Activated CD8-positive, alpha-beta memory T cell treated with anti-CD3 and anti-CD28 coated beads for 36 hours (primary cell): Measurements from ENCODE around the gene PCSK4. TPM values are rescaled to one million over a fixed set of nuclear protein-coding genes. Genes with fewer than 3 reads are reported as not detected.

Source experiments
- CTCF ChIA-PET: fragments of 350-600 bp; sonication (Branson Sonifier 250); formaldehyde crosslinking; loops from one replicate; lab custom pipeline; 2021; ENCODE audit warnings: antibody characterized with exemption; lab: Charles Lee
- POLR2A ChIA-PET: fragments of 350-600 bp; sonication (Branson Sonifier 250); formaldehyde crosslinking; loops from one replicate; lab custom pipeline; 2021; ENCODE audit warnings: antibody characterized with exemption; lab: Charles Lee
- total RNA-seq, 2 experiments: library from RNA; stranded (reverse); gene quantifications; one replicate each; pipeline ENCODE4 v1.2.3, GENCODE V29; 2021

PCSK4 gene
- total RNA-seq, 2 experiments from 2014 or later: 1.3 TPM

DNA sequence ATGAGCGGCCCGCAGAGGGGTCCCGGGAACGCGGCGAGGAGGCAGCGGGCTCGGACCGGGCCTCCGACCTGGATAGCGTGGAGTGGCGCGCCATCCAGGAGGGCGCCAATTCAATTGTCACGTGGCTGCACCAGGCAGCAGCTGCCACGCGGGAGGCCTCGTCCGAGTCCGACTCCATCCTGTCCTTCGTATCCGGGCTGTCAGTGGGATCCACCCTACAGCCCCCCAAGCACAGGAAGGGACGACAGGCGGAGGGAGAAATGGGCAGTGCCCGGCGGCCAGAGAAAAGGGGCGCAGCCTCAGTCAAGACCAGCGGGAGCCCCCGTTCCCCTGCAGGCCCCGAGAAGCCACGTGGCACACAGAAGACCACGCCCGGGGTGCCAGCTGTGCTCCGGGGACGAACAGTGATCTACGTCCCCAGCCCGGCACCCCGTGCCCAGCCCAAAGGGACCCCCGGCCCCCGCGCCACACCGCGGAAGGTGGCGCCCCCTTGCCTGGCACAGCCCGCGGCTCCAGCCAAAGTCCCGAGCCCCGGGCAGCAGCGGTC is 21.8 kb downstream of the PCSK4 start:
- ChIA-PET CTCF (interaction anchor here (0.6 kb wide), 1 partner anchor 27 kb away, joined by 4 read pairs; no protein-coding TSS in a partner anchor), POLR2A (interaction anchor here (1.1 kb wide), 1 partner anchor 19 kb away, joined by 3 read pairs; no protein-coding TSS in a partner anchor)

DNA sequence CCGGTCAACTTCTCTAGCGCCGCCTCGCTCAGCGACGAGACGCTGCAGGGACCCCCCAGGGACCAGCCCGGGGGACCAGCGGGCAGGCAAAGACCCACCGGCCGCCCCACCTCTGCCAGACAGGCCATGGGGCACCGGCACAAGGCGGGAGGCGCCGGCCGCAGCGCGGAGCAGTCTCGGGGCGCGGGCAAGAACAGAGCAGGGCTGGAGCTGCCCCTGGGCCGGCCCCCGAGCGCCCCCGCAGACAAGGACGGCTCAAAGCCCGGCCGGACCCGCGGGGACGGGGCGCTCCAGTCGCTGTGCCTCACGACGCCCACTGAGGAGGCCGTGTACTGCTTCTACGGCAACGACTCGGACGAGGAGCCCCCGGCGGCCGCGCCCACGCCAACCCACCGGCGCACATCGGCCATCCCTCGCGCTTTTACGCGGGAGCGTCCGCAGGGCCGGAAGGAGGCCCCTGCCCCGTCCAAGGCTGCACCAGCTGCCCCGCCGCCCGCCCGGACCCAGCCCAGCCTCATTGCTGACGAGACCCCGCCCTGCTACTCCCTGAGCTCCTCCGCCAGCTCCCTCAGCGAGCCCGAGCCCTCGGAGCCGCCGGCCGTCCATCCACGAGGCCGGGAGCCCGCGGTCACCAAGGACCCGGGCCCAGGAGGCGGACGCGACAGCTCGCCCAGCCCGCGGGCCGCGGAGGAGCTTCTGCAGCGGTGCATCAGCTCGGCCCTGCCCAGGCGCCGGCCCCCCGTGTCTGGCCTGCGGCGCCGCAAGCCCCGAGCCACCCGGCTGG is 22.5 kb downstream of the PCSK4 start:
- CTCF ChIA-PET: interaction anchor here (2.2 to 3.0 kb wide), 2 partner anchors 12 to 23 kb away, joined by 8 to 9 read pairs; no protein-coding TSS in a partner anchor

DNA sequence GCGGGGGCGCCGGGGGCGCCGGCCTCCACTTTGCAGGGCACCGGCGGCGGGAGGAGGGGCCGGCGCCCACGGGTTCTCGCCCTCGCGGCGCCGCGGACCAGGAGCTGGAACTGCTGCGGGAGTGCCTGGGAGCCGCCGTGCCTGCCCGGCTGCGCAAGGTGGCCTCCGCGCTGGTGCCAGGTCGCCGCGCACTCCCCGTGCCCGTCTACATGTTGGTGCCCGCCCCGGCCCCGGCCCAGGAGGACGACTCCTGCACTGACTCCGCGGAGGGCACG is 23.0 kb downstream of the PCSK4 start:
- CTCF ChIA-PET: interaction anchor here (2.2 to 3.0 kb wide), 2 partner anchors 11 to 22 kb away, joined by 8 to 9 read pairs; no protein-coding TSS in a partner anchor
- POLR2A ChIA-PET: interaction anchor here (2.3 kb wide), 1 partner anchor 24 kb away, joined by 14 read pairs; no protein-coding TSS in a partner anchor

More for the DNA sequence above, 22.5 kb downstream of the PCSK4 start:
- POLR2A ChIA-PET: interaction anchor here (2.3 kb wide), 1 partner anchor 24 kb away, joined by 14 read pairs; no protein-coding TSS in a partner anchor

DNA sequence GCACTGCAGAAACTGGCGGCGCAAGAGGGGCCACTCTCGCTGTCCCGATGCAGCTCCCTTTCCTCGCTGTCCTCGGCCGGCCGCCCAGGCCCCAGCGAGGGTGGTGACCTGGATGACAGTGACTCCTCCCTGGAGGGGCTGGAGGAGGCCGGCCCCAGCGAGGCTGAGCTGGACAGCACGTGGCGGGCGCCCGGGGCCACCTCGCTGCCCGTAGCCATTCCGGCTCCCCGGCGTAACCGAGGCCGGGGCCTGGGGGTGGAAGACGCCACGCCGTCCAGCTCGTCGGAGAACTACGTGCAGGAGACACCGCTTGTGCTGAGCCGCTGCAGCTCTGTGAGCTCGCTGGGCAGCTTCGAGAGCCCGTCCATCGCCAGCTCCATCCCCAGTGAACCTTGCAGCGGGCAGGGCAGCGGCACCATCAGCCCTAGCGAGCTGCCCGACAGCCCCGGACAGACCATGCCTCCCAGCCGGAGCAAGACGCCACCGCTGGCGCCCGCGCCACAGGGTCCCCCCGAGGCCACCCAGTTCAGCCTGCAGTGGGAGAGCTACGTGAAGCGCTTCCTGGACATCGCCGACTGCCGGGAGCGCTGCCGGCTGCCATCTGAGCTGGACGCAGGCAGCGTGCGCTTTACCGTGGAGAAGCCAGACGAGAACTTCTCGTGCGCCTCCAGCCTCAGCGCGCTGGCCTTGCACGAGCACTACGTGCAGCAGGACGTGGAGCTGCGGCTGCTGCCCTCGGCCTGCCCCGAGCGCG is 23.5 kb downstream of the PCSK4 start:
- POLR2A ChIA-PET: interaction anchor here (0.5 to 2.3 kb wide), 4 partner anchors 23 to 150 kb away, joined by 3 to 14 read pairs (median 3); no protein-coding TSS in a partner anchor
- CTCF ChIA-PET: interaction anchor here (1.1 to 3.0 kb wide), 4 partner anchors 8 to 22 kb away, joined by 3 to 10 read pairs (median 8); no protein-coding TSS in a partner anchor

DNA sequence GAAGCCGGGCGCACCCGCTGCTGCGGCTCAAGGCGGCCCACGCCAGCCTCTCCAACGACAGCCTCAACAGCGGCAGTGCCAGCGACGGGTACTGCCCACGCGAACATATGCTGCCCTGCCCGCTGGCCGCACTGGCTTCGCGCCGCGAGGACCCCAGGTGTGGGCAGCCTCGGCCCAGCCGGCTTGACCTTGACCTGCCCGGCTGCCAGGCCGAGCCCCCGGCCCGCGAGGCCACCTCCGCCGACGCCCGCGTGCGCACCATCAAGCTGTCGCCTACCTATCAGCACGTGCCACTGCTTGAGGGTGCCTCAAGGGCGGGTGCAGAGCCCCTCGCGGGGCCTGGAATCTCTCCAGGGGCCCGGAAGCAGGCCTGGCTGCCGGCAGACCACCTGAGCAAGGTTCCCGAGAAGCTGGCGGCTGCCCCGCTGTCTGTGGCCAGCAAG is 24.1 kb downstream of the PCSK4 start:
- POLR2A ChIA-PET: interaction anchor here (0.5 to 2.3 kb wide), 5 partner anchors 22 to 151 kb away, joined by 3 to 14 read pairs (median 3); no protein-coding TSS in a partner anchor
- CTCF ChIA-PET: interaction anchor here (1.1 to 3.0 kb wide), 4 partner anchors 9 to 21 kb away, joined by 3 to 10 read pairs (median 8); no protein-coding TSS in a partner anchor

DNA sequence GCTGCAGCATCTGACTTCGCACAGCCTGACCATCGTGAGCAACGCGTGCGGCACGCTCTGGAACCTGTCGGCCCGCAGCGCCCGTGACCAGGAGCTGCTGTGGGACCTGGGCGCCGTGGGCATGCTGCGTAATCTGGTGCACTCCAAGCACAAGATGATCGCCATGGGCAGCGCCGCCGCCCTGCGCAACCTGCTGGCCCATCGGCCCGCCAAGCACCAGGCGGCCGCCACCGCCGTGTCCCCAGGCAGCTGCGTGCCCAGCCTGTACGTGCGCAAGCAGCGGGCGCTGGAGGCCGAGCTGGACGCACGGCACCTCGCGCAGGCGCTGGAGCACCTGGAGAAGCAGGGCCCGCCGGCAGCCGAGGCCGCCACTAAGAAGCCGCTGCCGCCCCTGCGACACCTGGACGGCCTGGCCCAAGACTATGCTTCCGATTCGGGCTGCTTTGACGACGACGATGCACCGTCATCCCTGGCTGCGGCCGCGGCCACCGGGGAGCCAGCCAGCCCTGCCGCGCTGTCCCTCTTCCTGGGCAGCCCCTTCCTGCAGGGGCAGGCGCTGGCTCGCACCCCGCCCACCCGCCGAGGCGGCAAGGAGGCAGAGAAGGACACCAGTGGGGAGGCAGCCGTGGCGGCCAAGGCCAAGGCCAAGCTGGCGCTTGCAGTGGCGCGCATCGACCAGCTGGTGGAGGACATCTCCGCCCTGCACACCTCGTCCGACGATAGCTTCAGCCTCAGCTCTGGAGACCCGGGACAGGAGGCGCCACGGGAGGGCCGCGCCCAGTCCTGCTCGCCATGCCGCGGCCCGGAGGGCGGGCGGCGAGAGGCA is 24.7 kb downstream of the PCSK4 start:
- ChIA-PET CTCF (interaction anchor here (1.1 to 3.0 kb wide), 4 partner anchors 9 to 21 kb away, joined by 3 to 10 read pairs (median 8); no protein-coding TSS in a partner anchor), POLR2A (interaction anchor here (0.5 to 2.3 kb wide), 5 partner anchors 22 to 151 kb away, joined by 3 to 14 read pairs (median 3); no protein-coding TSS in a partner anchor)

DNA sequence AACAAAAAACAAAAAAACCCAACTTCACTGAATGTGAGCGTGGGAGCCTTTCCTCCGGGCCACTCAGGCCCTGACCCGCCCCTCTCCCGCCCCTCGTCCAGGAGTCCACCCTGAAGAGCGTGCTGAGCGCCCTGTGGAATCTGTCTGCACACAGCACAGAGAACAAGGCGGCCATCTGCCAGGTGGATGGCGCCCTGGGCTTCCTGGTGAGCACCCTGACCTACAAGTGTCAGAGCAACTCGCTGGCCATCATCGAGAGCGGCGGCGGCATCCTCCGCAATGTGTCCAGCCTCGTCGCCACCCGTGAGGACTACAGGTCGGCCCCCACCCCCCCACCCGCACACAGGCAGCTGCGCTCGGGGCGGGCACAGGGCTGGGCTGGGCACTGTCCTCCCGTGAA is 28.3 kb downstream of the PCSK4 start:
- CTCF ChIA-PET: no interaction called here
- POLR2A ChIA-PET: interaction anchor here (0.6 kb wide), 1 partner anchor 15 kb away, joined by 3 read pairs; no protein-coding TSS in a partner anchor

DNA sequence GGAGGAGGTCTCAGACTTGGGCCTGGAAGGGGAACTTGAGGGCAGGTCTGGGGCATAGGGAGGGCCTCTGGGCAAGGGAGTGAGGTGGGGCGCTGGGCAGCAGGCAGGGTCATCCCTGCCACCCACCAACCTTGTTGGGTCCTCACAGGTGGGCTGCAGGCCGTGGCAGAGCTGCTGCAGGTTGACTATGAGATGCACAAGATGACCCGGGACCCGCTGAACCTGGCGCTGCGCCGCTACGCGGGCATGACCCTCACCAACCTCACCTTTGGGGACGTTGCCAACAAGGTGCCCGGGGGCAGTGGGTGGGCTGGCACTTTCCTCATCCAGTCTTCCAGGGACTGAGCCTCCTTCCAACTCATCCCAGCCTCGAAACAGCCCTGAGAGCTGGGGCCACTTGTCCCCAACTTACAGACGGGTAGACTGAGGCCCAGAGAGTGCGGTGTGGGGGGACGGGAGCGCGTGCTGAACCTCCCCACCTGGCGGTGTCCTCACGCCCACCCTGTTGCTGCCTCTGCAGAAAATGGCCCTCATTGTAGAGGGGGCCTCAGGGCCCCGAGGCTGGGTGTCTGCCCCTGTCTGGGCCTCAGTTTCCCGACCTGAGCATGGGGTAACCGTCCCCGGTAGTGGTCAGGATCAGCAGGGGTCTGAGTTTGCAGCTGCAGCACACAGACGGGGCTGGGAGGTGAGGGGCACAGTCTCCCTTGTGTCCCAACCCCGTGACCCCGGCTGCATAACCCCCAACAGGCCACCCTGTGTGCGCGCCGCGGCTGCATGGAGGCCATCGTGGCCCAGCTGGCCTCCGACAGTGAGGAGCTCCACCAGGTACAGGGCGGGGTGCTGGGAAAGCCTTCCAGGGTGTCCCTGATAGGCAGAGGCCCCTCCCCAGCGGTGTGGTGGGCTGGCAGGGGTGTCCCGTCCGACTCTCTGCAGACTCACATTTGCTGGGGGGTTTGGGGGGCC is 29.8 kb downstream of the PCSK4 start:
- POLR2A ChIA-PET: no interaction called here
- CTCF ChIA-PET: no interaction called here

DNA sequence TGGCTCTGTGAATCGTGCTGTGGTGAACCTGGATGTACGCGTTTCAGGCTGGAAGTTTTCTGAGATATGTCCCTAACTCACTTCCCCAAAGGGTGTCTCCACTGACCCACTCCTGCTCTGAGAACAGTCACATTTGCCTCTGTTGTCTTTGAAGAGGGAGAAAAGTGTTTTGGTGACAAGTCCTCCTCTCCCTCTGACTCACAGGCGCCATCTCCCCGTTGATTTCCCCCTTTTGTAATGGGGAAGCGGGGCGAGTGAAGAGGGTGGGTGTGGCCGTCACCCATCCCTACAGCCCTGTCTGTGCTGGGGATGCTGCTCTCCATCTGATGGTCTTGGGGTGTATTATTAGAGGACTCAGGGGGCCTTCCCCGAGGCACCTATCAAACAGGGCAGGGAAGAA is 30.7 kb downstream of the PCSK4 start:
- CTCF ChIA-PET: no interaction called here

DNA sequence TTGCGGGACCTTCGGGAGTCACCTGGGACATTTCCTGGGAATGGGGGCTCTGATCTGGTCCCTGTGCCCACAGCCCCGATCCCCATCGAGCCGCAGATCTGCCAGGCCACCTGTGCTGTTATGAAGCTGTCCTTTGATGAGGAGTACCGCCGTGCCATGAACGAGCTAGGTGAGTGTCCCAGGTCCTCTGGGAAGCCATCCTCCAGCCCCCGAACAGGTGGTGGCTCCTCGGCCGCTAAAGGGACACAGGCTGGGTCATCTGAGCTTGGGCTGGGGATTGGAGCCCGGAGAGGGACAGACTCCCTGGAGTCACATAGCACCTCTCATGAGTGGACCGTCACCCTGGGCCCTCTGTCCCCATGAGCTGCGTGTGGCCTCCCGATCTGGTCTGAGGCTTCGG is 32.3 kb downstream of the PCSK4 start:
- ChIA-PET CTCF (interaction anchor here (1.0 to 1.1 kb wide), 2 partner anchors 11 to 13 kb away, joined by 3 read pairs; no protein-coding TSS in a partner anchor), POLR2A (no interaction called here)

More for the DNA sequence above, 30.7 kb downstream of the PCSK4 start:
- POLR2A ChIA-PET: no interaction called here

DNA sequence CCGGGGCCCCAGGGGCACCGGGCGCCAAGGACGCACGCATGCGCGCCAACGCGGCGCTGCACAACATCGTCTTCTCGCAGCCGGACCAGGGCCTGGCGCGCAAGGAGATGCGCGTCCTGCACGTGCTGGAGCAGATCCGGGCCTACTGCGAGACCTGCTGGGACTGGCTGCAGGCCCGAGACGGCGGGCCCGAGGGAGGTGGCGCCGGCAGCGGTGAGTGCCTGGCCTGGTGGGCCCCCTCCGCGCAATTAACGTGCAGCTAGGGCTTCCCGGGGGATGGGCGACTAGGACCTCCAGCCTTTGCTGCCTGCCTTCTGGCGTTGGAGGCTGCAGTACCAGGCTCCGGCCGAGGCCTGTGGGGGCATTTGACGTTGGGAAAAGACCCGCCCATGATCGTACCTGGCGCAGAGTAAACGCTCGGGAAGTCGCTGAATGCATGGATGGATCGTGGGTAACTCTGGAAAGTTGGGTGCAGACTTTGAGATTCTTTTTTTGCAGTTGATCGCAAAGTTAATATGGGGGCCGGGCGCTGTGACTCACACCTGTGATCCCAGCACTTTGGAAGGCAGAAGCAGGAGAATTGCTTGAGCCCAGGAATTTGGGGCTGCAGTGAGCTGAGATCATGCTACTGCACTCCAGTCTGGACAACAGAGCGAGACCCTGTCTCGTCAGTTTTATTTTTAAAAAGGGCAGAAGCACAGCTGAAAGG is 33.0 kb downstream of the PCSK4 start:
- POLR2A ChIA-PET: no interaction called here
- CTCF ChIA-PET: interaction anchor here (1.0 kb wide), 1 partner anchor 13 kb away, joined by 3 read pairs; no protein-coding TSS in a partner anchor

DNA sequence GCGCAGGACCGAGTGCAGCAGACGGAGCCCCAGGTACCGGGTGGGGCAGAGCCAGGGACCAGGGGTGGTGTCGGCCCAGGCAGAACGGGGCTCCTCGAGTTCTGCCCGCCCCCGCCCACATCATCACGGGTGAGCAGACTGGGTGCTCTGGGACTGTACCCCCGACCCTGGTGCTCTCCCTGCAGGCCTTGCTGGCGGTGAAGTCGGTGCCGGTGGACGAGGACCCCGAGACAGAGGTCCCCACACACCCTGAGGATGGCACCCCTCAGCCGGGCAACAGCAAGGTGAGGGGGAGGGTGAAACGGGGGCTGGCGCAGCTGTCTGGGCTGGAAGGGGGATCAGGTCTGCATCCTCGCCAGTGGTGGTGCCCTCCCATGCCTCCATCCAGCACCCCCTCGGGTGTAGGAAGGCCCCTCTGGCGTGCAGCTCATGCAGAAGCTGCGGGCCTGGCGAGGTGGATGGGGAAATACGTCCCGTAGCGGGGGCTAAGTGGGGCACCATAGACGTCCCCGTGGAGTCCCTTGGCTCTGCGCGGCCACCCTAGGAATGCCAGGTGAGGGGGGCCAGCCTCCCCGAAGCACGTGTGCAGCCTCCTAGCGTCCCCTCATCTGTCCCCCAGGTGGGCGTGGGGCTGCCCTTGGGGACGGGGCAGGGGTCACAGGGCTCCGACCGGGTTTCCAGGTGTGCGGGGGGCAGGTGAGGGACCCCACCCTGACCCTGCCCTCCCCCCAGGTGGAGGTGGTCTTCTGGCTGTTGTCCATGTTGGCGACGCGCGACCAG is 33.8 kb downstream of the PCSK4 start:
- CTCF ChIA-PET: interaction anchor here (0.6 to 2.7 kb wide), 5 partner anchors 10 to 459 kb away, joined by 3 to 8 read pairs (median 4); no protein-coding TSS in a partner anchor

DNA sequence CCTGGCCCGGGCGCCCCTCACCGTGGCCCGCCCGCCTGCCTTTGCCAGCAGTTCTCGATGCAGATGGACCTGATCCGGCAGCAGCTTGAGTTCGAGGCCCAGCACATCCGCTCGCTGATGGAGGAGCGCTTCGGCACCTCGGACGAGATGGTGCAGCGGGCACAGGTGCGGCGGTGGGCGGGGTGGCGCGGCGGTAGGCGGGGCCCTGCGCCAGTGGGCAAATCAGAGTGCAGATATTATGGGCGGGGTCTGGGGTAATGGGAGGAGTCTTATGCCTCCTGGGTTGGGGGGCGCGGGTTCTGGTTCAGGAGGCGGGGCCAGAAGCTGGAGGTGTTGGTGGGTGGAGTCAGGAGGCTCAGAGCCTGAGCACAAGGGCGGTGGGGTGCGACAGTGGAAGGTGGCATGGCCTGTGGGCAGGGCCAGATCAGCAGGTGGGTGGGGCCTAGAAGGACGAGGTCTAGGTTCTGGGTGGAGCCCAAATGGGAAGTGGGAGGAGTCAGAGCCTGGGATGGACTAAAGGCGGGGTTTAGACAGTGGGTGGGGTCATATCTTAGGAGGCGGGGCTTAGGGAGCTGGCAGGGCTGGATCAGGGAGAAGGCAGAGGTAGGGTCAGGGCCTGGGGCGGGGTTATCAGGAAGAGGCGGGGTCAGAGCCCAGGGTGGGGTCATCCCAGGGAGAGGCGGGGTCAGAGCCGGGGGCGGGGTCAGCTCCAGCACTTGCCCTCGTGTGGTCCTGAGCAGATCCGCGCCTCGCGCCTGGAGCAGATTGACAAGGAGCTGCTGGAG is 34.6 kb downstream of the PCSK4 start:
- ChIA-PET CTCF (interaction anchor here (0.6 to 2.7 kb wide), 6 partner anchors 11 to 458 kb away, joined by 3 to 8 read pairs (median 4); no protein-coding TSS in a partner anchor), POLR2A (interaction anchor here (0.5 to 0.6 kb wide), 3 partner anchors 14 to 459 kb away, joined by 3 to 7 read pairs (median 7); no protein-coding TSS in a partner anchor)

More for the DNA sequence above, 33.8 kb downstream of the PCSK4 start:
- POLR2A ChIA-PET: interaction anchor here (0.5 kb wide), 1 partner anchor 447 kb away, joined by 7 read pairs; no protein-coding TSS in a partner anchor

DNA sequence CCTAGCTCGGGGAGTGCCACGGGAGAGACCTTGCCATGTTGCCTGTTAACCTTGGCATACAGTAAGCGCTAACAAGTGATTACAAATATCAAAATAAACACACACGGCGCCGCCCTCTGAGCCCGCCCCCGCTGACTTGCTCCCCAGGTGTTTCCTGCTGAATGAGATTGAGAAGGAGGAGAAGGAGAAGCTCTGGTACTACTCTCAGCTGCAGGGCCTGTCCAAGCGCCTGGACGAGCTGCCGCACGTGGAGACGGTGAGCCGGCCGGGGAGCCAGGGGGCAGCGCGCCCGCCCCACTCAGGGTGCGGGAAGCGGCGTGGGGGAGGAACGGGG is 35.2 kb downstream of the PCSK4 start:
- POLR2A ChIA-PET: interaction anchor here (0.6 to 0.8 kb wide), 3 partner anchors 10 to 458 kb away, joined by 3 to 8 read pairs (median 7); no protein-coding TSS in a partner anchor
- CTCF ChIA-PET: interaction anchor here (1.5 to 2.7 kb wide), 4 partner anchors 10 to 22 kb away, joined by 3 to 8 read pairs (median 6); no protein-coding TSS in a partner anchor
